Left forelimb (tissue), 1 donor: Measurements from ENCODE around the gene OCRL.
A peak's percentile ranks its signal among the peaks of the same experiment; 100 is the strongest.

Experiments
- DNase-seq: peaks from one replicate; pipeline ENCODE4 v3.0.0-alpha.2; 2018; ENCODE audit warnings: low spot score

Gene OCRL

GRCh38 chrX:129540068-129540653 is at the start of gene OCRL:
OCRL (plus strand) TSS chrX:129540259; CDS start chrX:129540440, 181 bp downstream.
- peak; percentile 73 for DNase-seq

DNA sequence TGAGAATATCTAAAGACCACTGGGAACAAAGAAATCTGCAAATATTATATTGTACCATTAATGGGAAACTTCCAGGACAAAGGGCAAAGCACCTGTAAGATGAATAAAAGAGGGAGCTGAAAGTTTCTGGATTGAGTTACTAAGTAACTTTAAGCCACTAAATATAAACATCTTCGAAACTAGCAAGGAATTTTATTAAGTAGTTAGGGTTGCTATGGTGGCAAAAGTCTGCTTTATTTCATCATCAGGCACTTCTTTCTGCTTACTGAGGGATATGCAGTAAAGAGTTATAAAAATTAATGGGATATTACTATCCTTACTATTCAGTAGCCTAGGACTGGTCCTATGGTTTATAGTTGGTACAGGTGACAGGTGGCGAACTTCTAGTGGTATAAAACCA is 49.7 kb upstream of the OCRL start:
- DNase-seq = no peak

DNA sequence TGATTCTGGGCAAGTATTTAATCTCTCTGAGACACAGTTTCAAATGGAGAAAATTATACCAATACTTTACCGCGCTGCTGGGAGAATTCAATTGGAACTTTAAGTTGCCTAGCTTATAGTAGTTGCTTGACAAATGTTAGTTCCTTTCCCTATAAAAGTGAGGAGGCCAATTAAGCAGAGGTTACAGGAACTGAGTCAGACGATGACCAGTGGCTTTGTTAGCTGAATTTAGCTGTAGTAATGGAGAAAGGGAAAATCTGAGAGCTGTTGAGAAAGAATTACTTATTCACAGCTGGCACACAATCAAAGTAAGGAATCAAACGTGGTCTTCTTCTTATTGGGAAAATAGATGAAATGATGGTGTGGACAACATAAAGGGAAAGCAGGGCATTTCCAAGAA is 46.4 kb upstream of the OCRL start:
- no peak for DNase-seq

- DNase-seq = no peak
Observed at GRCh38 chrX:129494887-129495286, 45.2 kb upstream of the OCRL start.

DNA sequence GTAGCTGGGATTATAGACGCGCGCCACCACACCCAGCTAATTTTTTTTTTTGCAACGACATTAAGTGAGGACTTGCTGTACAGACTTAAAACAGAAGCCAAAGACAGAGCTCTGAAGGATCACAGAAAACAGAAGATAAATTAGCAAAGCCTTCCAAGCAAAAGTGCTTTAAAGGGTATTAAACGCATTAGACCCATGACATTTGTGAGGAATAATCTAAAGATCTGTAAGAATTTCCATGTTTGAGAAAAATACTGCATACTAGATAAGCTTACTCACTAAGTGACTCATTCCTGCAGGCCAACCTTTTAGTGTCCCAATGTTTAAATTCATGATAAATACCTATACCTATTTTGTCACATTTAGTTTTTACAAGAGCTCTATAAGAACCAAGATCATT is 44.2 kb upstream of the OCRL start:
- DNase-seq = no peak

GRCh38 chrX:129496625-129497024 is 43.4 kb upstream of the OCRL start:
- no peak for DNase-seq

- DNase-seq = no peak
Observed at GRCh38 chrX:129497146-129497843, 42.8 kb upstream of the OCRL start.

GRCh38 chrX:129510331-129510730 is 29.7 kb upstream of the OCRL start:
- no peak for DNase-seq

GRCh38 chrX:129511689-129512088 is 28.4 kb upstream of the OCRL start:
- no peak for DNase-seq

DNA sequence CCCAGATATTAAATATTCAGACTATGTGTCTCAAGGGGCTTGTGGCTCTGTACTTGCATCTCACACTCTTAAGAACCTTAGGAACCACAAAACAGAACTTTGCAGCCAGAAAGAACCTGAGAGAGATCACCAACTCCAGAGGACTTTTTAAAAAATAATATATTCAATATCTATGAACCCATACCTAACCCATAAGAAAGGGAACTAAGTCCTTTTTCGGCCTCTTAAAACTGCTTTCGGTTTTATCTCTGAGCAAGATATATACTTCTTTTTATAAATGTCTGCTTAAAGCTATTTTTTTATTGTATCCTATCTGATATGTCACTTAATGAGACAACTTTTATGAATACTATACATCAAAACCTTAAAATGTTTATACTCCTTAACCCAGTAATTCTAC is 27.6 kb upstream of the OCRL start:
- no peak for DNase-seq

- DNase-seq = no peak
Observed at GRCh38 chrX:129516402-129516801, 23.7 kb upstream of the OCRL start.

DNA sequence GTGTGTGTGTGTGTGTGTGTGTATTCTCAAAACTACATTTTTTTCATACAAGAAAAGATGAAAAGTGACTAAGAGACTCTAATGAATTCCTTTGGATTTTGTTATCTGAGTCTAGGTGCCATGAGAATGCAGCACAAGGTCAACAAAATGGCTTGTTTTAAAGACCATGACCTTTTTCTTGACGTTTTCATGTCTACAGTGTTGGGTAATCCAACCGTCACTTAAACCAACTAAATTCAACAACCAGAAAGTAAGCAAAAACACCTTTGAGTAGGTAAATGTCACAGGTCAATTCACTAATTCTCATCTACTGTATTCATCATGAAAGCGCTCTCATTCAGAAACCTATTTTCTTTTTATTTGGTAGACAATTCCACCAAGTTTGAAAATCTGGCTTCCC is 19.9 kb upstream of the OCRL start:
- no peak for DNase-seq

GRCh38 chrX:129522184-129523078 is 17.6 kb upstream of the OCRL start:
- DNase-seq = peak; percentile 72

DNA sequence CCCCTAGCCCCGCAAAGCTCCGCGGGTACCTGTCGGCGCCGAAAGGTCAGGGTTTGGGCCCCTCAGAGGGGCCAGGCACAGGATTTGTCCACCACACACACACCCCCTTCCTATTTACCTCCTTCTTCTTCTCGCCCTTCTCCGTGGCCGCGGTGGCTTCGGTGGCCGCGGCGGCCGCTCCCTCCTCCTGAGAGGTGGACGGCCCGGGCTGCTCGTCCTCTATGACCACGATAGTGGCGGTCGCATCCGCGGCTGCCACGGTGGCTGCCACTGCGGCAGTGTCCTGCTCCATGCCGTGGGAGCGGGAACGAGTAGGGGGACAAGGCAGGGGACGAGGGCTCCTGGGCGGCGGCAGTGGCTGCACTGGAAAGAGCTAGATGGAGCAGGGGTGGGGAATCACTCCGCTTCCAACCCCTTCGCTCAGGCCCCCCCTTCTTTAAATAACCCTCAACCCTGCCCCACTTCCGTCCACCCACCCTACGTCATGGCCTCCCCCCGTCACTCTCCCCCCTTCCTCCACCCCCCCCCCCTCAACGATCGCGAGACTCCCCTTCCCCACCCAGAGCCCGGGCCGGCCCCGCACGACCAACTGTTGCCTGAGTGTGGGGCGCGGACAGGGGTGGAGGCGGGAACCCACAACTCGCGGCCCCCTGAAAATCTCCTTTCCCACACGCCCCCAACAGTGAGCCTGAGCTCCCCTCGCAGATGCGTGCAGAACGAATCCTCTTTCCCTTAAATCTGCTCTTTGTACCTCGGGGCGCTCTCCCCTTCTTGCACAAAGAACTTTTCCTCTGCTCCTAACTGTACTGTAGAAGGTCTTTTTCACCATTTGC is 16.8 kb upstream of the OCRL start, which contains the start of gene SMARCA1:
Gene SMARCA1, minus strand, starts transcription at position 412 of the 833 bp plus-strand sequence. Its CDS starts 120 bp downstream, at position 292.
- DNase-seq = peak; percentile 86

- no peak for DNase-seq
Observed at GRCh38 chrX:129524250-129524850, 15.7 kb upstream of the OCRL start.

DNA sequence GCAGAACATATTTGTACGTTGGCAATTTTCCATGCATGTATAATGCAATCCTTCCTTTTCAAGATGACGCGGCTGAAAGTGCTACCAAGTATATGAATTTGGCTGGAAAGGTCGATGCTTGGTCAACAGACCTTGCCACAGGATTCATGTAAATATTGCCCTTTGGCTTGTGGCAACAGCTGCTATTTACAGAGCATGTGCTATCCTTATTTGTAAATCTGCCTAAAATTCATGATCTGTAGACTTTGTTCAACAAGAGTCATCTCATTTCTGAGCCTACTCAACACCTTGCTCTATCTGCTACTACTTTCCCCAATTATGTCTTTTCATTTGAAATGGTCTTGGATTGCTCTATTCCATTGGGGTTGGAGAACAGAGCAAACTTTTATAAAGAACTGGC is 14.9 kb upstream of the OCRL start:
- DNase-seq = no peak

DNA sequence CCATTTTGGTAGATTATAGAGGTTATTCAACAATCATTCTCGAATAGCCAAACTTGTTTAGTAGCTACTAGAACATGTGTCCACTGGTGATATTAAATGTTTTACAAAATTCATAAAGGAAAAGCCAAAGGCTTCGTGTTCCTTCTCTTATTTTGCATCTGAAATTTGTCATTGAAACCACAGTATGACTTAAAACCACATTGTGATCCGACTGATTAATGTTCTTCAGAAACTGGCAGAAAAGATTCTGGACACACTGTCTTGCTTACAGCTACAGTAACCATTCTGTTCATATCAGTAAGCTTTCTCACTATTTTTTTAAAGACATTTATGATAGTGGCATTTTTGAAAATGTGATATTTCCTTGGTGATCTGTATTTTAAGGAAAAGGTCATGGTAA is 14.2 kb upstream of the OCRL start:
- no peak for DNase-seq

GRCh38 chrX:129529685-129530281 is 10.3 kb upstream of the OCRL start:
- DNase-seq = no peak

DNA sequence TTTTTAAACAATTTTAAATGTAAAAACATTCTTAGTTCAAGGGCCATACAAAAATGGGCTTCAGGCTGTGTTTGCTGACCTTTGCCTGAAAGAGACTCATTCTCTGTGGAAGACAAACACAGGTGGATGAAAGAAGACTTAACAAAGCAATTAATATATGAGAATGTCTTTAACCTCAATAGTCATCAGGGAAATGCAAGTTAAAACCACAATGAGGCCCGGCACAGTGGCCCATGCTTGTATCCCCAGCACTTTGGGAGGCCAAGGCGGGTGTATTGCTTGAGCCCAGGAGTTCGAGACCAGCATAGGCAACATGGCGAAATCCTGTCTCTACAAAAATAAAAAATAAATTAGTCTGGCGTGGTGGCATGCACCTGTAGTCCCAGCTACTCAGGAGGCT is 9.6 kb upstream of the OCRL start:
- no peak for DNase-seq

DNA sequence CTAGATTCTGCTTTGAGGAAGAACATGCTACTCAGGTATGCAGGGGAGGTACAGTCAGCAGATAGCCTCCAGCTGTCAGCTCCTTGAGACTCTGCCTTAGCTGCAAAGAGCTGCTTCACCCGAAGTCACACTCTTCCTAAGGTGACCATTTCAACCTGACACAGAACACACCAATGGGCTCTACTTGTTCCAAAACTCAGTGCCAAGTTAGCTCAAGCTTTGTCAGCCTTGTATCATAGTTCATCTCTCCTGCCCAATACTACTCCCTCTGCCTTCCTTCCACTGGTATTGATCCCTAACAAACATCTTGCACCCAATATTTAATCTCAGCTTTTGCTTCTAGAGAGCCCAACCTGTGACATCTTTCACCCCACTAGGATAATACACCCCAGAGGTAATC is 8.9 kb upstream of the OCRL start:
- no peak for DNase-seq
